ENCODE results near the gene CDC16. TPM values are rescaled to one million over a fixed set of nuclear protein-coding genes. Genes with fewer than 3 reads are reported as not detected.

CDC16 gene
- total and polyA plus RNA-seq, 10 donors = 50.1 to 75.8 (median 67.3) TPM

- intact Hi-C loops (cut with DNase I; ENCODE audit: low total_unique reads) = no loop called here
- no peak overlapping the region for H3K27ac ChIP-seq
- DNase-seq = no peak
- peaks cover 0 to 12% (median 0%) of the 10 kb centered on the region in 8 donors for H3K9me3 ChIP-seq
- TF ChIP-seq POLR2AphosphoS5 (IDR thresholded peaks at IDR 0.05) (no peak), POLR2A (IDR thresholded peaks at IDR 0.05) (no peak)
- no peaks in the 10 kb centered on the region for H3K4me1 ChIP-seq
- no peak overlapping the region for H3K4me3 ChIP-seq
- peaks cover 0 to 22% (median 8%) of the 10 kb centered on the region in 7 donors for H3K27me3 ChIP-seq (replicated peaks in 1 of 7)
- WGBS, 5 donors = 69 to 91% (median 88%) methylated on average over 6 of the region's 6 CpGs
- H3K36me3 ChIP-seq = no peaks in the 10 kb centered on the region
These were observed 26.6 kb upstream of the CDC16 start for GRCh38 chr13:114208134-114208533.

GRCh38 chr13:114211446-114212157 is 23.1 kb upstream of the CDC16 start:
- Histone ChIP-seq H3K4me3 (no peak overlapping the region), H3K4me1 (no peaks in the 10 kb centered on the region), H3K27ac (no peak overlapping the region), H3K9me3 (peaks cover 0 to 12% (median 0%) of the 10 kb centered on the region in 8 donors), H3K27me3 (replicated peaks in 1 of 7) (peaks cover 0 to 35% (median 8%) of the 10 kb centered on the region in 7 donors), H3K36me3 (no peaks in the 10 kb centered on the region)
- TF ChIP-seq POLR2AphosphoS5 (IDR thresholded peaks at IDR 0.05) = no peak
- TF ChIP-seq CTCF (IDR thresholded peaks at IDR 0.05 in 8 of 11, conservative IDR thresholded peaks at IDR 0.05 in 3 of 11) = no peak
- TF ChIP-seq POLR2A (IDR thresholded peaks at IDR 0.05) = no peak
- WGBS, 5 donors = 75 to 86% (median 79%) methylated on average over 25 to 26 of the region's 26 CpGs
- DNase-seq = no peak
- intact Hi-C loops (cut with DNase I; ENCODE audit: low total_unique reads) = no loop called here

- peaks cover 0 to 6% (median 0%) of the 10 kb centered on the region in 8 donors for H3K9me3 ChIP-seq
- 64 to 79% (median 78%) methylated on average over 6 of the region's 6 CpGs for WGBS, 5 donors
- intact Hi-C loops (cut with DNase I; ENCODE audit: low total_unique reads) = no loop called here
- H3K36me3 ChIP-seq = no peaks in the 10 kb centered on the region
- no peak overlapping the region for H3K4me3 ChIP-seq
- H3K27me3 ChIP-seq (replicated peaks in 1 of 7) = peaks cover 0 to 35% (median 8%) of the 10 kb centered on the region in 7 donors
- H3K4me1 ChIP-seq = no peaks in the 10 kb centered on the region
- no peak for DNase-seq
- no peak overlapping the region for H3K27ac ChIP-seq
- TF ChIP-seq CTCF (IDR thresholded peaks at IDR 0.05 in 8 of 11, conservative IDR thresholded peaks at IDR 0.05 in 3 of 11) (no peak), POLR2A (IDR thresholded peaks at IDR 0.05) (no peak), POLR2AphosphoS5 (IDR thresholded peaks at IDR 0.05) (no peak)
These were observed 22.6 kb upstream of the CDC16 start for GRCh38 chr13:114212158-114212495.

- Histone ChIP-seq H3K27me3 (replicated peaks in 1 of 7) (peaks cover 0 to 35% (median 8%) of the 10 kb centered on the region in 7 donors), H3K9me3 (no peaks in the 10 kb centered on the region), H3K4me3 (no peak overlapping the region), H3K27ac (no peak overlapping the region), H3K4me1 (no peaks in the 10 kb centered on the region), H3K36me3 (no peaks in the 10 kb centered on the region)
- intact Hi-C loops (cut with DNase I; ENCODE audit: low total_unique reads) = no loop called here
- 88 to 96% (median 93%) methylated on average over 7 of the region's 7 CpGs for WGBS, 5 donors
- TF ChIP-seq POLR2A (IDR thresholded peaks at IDR 0.05) = no peak
- no peak for TF ChIP-seq POLR2AphosphoS5 (IDR thresholded peaks at IDR 0.05)
- no peak for TF ChIP-seq CTCF (IDR thresholded peaks at IDR 0.05 in 8 of 11, conservative IDR thresholded peaks at IDR 0.05 in 3 of 11)
- no peak for DNase-seq
These were observed 20.7 kb upstream of the CDC16 start for GRCh38 chr13:114213980-114214379.
